NK-92 treated with Interleukin-12 subunit alpha and Interleukin-12 subunit beta, amount 100 ng/mL, for 24 hours (cell line): ENCODE measurements around the gene IL16.
"Not testable (repeated sequence)": the region's sequence is repeated elsewhere in the genome, so short reads cannot be mapped to it uniquely, and the experiment has no call there.

Experiments used
- DNase-seq: peaks from one replicate; lab custom pipeline; 2025; lab: John Stamatoyannopoulos, UW

Gene IL16

DNA sequence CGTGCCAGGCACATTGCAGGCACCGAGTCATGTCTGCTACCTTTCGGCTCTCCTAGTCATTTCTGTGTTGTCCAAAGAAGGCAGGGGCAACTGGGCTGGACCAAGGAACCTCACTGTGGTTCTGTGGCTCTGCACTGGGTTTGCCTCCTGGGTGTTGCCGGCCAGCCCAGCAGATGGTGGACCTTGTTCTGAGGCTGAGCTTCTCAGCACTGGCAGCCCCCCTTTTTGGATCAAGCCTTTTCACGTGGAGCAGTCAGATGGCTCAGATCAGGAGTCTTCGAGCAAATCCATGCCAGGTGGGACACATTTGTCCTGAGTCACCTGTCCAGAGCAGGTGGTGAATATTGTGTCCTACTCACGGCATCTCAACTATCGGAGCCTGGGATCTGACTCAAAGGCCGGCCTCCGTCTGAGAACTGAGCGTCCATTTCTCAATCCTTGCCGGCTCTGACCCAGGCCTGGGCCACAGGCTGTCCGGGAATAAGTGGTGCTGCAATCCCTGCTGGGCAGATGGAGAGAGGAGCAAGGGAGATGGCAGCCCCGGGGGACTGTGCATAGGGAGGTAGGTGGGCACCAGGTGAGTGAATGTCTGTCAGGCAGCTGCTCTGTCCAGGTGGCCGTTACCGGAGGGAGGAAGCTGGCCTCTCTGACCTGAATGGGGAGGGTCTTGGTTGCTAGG, at the start of gene IL16:
Gene IL16 (plus strand): TSS at position 304 of the 679 bp plus-strand sequence. CDS start 28,521 bp downstream, outside the sequence.
- DNase-seq, result no peak

DNA sequence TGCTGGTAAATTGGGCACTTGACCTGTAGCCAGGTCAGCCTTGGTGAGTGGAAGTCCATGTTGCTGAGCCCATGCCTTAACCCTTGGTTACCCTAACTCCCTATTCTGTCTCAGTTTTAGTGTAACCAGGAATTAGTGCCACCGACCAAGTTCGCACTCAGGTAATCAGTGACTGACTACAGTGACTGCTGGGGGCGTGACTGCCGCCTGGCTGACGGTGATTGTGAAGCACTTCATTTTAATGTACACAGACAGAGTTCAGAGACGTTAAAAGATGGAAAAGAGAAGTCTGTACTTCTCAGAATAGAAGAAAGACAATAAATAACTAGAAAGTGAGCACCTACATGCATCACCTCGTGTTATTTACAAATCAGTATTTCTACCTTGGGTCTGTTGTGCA, 45.3 kb upstream of the IL16 start:
- DNase-seq, result no peak

DNA sequence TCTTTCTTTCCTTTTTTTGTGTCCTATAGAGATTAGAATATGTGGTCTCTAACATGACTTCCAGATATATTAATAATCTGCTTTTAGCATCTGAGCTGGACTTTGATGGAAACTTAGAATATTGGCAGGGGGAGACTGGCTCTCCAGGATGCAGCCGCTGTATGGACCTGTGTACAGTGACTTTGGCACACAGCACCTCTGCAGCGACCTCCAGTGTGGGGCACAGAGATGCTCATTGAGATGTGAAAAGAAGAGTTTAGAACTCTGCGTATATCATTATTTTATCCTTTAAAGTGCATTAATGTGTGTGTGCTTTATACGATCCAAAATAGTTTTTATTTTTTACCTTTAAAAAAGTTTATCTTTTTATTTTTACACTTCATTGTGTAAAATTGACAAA, 44.3 kb upstream of the IL16 start:
- peak; percentile 20 for DNase-seq

DNA sequence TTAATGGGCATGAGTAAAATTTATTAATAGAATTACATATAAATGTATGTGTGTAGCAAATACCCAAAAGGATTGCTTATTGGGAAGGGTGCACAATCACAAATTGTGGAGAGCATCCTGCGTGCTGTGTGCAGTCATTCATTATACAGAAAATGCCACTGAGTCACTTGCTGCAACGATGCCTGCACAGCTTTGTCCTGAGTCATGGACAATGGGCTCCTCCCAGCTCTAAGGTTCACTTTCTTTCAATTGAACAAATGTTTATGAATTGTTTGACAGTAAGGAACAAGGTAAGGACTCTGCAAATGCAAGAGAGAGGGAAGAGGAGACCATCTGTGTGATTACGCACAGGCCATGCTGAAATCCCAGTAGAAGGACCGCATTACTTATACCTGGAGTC, 43.9 kb upstream of the IL16 start:
- DNase-seq, result no peak

DNA sequence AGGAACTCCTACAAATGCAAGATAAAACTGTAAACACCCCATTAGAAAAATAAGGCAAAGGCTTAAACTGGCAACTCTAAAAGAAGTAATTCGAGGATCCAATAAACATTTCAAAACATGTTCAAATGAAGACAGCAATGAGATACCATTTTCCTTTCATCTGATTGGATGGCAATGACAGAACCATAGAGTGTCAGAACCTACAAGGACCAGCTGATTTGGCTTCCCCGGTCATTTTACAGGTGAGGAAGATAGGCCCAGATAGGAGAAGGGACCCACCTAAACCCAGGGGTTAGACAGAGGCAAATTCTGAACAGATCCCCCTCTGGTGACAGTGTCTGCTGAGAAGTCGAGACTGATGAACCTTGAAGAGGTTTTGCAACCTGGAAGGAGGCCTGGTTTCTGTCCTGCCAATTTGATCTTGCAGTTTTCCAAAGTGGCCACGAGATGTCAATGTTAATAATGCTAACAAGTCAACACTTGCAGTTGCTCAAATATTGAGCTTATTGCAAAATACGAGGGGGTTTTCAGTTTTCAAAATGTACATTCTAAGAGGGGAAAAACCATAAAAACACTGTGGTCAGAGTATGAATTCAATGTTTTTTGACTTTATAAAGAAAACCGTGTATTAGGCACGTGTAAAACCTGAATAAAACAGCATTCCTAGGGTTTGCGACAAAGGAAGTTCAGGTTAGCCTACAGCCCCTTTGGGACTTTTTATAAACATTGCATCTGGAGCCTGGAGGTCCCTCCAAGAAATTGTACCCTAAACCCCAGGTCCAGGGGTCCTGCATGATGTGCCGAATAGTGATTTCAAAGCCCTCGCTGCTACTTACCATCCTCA, 41.1 kb upstream of the IL16 start:
- DNase-seq, result peak; percentile 30

DNA sequence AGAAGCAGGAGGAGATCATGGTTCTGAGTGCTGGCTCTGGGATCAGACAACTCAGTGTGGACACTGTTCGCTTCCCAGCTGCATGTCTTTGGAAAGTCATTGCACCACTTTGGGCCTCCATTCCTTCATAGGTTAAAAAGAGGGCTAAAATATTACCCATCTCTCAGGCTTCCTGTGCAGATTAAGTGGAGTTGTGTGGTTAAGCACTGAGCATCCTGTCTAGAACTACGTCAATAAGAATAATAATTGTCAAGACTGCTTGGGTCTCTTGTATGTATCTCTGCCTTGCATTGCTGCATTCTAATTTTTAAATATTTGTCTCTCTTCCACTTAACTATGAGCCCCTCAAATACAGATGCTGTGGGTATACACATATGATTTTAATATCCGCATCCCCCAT, 40.4 kb upstream of the IL16 start:
- DNase-seq, result no peak

DNA sequence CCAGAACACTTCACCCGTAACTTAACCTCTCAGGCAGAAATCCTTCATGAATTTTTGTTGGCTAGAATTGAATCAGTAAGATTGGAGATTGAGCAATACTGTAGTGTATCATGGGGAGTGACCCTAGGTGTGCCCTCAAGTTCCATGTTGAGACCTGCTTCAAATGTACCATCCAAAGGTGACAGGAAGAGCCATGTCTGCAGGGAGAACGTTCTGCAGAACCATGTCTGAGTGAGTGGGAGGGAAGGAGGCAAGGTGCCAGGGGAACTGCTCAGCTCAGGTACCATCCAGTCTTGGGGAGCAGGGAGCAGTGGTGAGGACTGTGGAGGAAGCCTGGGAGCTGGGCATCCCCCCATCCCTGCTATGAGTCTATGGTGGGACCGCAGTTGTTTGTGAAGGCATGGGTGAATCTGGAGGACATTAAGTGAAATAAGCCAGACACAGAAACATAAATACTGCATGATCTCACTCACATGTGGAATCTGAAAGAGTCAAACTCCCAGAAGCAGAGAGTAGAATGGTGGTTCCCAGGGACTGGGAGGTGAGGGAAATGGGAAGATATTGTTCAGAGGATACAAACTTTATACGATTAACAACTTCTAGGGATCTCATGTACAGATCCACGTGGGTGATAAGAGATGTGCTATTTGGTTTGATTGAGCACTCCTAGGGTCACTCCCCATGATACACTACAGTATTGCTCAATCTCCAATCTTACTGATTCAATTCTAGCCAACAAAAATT, 39.3 kb upstream of the IL16 start:
- no peak for DNase-seq

DNA sequence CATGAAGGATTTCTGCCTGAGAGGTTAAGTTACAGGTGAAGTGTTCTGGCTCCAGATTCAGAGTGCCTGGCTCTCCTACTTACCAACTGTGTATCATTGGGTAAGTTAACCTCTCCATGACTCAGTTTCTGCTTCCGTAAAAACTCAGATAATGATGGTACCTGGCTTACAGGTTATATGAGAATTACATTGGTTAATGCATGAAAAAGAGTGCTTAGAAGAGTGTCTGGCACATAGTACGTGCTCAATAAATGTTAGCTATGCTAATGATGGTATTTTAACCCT, 38.8 kb upstream of the IL16 start:
- DNase-seq, result no peak

DNA sequence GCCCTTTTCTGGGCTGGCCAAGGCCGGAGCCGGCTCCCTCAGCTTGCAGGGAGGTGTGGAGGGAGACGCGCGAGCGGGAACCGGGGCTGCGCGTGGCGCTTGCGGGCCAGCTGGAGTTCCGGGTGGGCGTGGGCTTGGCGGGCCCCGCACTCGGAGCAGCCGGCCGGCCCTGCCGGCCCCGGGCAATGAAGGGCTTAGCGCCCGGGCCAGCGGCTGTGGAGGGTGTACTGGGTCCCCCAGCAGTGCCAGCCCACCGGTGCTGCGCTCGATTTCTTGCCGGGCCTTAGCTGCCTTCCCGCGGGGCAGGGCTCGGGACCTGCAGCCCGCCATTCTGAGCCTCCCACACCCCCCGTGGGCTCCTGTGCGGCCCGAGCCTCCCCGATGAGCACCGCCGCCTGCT, 38.1 kb upstream of the IL16 start:
- not testable (repeated sequence) for DNase-seq

DNA sequence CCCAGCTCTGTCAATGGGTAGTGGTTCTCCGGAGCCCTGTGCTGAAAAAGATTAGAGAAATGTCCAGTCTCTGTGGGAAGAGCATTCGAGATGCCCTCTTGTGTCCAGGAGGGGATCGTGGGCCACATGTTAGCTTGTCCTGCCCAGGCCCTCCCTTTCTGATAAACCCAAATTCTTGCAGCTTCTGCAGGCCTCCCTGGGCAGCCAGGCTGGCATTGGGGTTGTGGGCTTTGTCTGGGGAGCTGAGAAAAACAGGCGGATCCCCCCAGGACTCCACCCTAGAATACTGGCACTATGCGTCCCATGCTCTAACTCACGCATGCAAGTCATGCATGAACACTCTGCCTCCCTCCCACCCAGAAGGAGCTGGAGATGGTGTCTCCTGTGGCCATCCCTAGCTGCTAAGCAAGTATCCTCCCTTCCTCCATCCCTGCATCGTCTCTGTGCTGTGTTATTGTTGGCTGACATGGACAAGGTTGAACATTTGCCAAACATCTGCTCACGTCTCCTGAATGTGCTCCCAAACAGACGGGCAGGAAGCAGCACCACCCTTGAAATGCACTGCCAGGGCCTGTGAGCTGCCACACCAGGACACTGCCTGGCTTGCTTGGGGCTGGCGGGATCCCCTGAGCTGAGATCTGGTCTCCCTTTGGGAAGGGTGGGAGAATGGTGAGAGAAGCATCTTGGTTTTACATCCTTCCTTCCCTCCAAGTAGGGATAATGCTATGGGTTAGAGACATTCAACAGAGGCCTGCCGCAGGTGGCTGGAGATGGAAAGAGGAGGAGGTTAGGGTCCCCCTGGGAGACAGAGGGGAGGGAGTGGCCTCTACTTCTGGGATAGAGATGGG, 36.1 kb upstream of the IL16 start:
- DNase-seq, result no peak

DNA sequence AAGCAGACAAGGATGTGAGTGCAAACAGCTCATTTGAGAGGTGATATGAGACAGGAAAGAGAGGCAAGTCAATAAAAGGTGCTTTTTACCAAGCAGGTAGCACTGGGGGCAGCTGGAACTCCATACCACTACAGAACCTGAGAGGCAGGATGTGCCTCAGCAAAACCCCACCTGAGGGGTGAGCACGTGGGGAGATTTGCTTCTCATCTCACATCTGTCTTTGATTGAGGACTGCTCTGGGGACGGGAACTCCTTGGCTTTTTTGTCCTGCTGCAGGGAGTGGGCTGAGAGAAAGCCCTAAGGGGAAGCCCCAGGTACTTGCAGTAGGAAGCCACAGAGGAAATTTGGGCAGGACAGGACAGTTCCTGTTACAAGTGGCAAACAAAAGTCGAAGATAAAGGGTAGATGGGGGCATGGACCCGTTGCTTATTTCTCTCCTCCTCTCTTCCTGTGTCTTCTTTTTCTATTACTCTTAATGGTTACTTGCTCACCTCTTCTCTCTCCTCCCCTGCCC, 35.5 kb upstream of the IL16 start:
- no peak for DNase-seq

DNA sequence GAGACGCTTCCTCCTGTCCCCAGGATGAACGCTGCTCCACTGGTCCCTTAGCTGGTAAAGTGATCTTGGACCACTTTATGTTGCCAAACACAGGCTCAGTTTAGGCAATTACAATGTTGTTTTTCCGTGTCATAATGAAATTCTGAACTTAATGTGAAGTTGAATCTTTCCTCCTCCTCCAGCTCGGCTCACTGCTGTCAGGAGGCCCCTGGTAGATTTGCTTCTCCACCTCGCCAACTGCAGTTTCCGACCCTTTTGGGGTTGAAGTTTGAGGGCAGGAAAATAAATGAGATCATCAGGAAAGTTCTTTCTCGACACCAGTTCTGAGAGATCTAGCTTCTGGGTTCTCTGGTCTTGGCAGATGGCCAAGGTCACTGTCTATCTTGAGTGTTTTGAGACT, 34.8 kb upstream of the IL16 start:
- DNase-seq, result no peak

DNA sequence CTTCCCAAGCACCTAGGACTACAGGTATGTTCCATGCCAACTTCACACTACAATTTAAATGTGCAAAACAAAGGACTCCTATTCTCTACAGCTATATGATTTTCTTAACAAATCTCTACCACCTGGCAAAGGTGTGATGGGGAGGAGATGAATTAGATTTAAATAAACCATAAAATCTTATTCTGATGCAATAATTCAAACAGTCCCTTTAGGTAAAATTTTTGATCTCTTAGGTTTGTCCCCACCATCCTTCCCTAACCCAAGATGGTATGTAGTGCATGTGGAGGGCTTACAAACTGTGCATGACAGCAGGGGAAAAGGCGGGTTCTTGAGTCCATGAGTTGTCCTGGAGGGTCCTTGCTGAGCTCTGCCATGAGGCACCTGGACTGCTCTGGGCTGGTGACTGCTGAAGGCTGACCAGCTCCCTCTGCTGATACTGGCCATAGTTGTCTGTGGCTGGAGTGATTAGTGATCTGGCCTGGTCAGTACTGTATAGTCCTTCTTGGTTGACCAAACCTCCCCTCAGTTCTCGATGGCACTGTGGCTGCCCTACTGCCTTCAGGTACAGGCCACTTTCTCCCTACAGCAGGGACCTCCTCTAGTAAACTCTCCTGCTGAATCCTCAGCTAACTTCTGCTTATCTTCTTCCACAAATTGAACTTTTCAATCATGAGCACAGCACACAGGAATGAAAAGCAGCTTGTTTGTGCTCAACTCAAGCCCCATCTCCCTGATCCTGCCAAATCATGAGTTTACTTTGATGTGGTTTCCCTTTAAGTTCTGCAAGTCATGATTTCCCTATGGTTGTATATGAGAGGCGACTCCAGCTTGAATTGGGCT, 32.5 kb upstream of the IL16 start:
- DNase-seq, result no peak

DNA sequence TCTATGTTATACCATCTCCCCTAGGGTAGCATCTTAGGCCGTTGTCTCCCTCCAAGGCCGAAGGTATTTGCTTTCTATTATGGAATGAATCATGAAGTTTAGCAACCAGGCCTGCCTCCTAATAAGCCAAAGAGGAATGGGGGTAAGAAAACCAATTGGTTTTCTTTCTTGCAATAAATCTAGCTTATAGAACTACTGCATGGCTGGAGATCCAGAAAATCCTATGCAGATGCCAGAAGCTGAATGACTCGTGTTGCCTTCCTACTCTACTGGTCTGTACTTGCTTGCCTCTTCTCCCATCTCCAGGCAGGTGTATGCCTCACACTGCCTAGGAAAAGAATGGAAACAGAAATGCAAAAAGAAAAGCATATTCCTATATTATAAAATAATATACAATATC, 31.1 kb upstream of the IL16 start:
- no peak for DNase-seq

DNA sequence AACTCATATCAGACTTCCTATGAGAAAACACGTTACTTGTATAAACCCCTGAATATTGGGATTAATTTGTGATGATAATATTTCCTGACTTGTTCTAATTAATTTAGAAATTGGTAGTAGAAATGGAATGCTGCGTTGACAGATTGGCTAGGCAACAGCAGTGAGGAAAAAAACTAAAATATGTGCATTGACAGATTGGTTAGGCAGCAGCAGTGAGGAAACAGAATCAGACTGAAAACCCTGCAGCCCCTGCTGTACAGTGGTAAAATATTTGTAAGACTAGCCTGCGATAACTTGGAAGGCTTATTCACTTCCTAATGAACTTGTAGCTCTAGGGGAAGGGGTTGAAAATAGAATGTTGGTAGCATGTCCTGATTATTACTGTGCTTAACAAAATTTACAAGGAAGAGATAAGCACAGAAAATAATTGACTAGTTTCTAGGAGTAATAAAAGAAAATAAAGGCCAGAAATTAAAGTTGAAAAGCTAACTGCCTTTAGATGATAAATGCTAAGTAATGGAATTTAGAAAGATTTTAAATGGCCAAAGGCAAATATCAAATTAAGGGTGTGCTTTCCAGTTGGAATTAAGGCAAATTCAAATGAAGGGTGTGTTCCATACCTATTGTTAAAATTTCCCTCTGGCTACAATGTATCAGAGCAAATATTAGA, 29.9 kb upstream of the IL16 start:
- DNase-seq, result no peak

DNA sequence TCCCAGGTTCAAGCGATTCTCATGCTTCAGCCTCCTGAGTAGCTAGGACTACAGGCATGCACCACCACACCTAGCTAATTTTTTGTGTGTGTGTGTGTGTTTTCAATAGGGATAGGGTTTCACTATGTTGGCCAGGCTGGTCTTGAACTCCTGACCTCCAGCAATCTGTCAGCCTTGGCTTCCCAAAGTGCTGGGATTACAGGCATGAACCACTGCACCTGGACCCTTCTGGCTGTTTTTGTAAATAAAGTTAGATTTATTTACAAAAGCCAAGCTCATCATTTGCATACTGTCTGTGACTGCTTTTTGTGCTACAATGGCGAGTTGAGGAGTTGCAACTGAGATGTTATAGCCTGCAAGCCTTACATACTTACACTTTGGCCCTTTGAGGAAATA, 28.6 kb upstream of the IL16 start:
- no peak for DNase-seq

DNA sequence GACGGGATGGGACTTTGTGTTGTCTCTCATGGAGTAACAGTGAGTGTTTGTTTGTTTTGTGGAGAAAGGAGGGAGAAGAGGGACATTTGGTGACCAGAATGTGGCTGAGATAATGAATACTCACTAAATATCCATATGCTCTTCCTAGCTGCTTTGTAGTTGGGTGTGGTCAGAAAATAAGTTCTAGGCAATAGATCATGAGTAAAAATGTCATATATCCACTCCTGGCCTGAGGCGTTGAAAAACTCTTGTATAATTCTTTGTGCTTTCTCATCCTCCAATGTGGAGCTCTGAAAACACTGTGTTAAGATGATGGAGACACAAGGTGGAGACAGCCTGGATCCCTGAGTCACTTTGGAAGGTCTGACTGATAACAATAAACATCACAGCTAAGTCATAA, 28.0 kb upstream of the IL16 start:
- no peak for DNase-seq

DNA sequence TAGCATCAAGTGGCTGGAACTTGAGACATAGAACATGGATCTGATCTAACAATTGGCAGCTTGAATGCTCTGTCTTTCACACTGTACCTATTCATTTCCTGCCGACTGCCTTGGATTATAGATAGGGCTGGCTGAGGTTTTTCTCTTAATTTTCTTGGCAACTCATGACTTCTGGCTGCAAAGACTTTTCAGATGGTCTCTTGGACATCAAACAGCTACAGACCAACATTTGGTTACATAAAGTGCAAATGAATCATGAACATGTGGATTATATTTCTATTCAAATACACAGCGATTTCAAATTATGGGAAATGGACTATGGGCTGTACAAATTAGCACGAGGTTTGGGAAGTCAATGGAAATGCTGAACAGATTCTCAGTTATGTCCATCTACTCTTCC, 26.2 kb upstream of the IL16 start:
- DNase-seq, result no peak

DNA sequence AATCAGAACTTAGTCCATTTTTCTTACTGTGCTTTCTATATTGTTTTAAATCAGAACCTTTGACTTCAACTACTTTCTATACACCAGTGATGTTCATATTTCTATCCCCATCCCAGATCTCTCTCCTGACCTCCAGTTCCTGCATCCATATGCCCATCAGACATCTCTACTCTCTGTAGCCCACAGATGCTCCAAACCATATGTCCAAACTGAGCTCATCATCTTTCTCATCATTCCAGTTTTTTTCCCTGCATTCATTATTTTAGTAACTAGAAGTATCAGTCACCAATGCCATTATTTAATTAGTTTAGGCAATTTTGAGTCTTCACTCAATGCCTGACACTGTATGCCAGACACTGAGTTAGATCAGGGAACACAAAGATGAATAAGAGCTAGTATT, 25.4 kb upstream of the IL16 start:
- DNase-seq, result no peak

DNA sequence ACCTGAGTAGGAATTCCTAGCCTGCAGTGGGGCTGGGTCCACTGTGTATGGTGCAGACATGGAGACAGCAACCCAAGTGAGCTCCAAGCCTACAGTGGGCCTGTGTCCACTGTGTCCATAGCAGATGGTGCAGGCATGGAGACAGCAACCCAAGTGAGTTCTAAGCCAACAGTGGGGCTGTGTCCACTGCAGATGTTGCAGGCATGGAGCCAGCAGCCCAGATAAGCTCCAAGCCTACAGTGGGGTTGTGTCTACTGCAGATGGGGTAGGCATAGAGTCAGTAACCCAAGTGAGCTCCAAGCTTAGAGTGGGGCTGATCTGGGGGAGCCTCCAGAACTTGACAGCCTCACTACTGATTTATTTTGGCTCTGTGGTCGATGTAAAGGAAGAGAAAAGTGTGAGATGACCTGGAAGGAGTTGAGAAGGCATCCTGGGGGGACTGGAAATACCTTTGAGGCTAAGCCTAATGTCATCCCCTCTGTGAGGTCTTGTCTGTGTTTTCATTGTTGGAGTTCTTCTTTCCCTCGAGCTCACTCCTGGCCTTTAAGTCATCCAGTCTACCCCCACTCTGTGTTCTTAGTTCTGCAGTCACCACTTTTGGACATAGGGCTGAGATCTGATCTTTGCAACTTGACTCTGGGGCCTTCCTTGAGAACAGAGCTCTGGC, 22.4 kb upstream of the IL16 start:
- no peak for DNase-seq
